ENCODE measurements around the gene RBBP7.

RBBP7 gene

DNA sequence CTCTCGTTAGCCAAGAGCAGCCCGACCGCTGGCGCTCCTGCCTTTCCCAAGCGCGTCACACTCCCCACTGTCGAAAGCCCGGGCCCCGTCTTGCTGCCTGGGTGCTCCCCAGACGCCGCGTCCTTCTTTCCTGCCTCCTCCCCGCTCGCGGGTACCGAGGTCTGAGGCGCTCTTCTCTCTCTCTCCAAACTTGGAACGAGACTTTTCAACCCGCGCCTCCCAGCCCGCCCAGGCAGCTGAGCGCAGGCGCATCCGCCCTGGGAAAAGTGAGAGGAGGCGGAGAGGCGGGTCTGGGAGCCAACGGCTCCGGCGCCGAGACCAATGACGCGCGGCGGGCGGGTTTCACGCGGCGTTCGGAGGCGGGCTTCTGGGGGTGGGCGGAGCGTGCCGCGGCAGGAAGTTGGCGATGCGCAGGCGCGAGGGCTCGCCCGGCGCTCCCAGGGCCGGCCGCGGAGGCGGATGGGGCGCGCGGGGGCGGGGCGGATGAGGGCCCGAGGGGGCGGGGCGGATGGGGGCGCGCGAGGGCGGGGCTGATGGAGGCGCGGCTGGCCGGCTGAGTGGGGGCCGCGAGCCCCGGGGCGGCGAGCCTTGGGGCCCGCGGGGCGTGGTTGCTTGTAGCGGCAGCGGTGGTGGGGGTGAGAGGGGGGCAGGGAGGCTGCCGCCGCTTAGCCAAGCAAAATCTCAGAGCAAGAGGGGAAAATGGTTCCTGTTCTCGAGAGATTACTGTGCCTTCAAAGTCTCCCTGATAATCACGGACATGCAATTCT lies at the start of gene RBBP7:
RBBP7 (minus strand) TSS at position 268 of the 767 bp plus-strand sequence. CDS start 309 bp downstream, outside the sequence.
- DNase-seq (ENCODE audit: low spot score in 2 of 2) (peak; percentile 83 to 90), ATAC-seq (replicated peaks; ENCODE audit: extremely low read depth, poor library complexity, severe bottlenecking) (peak; percentile 68)
- H3K9me3 Mint-ChIP-seq: no peaks in the 10 kb centered on the region
- H3K4me3 Mint-ChIP-seq: peak within 1 kb of the TSS; percentile 99
- peaks cover 15% of the 10 kb centered on the region for H3K4me1 Mint-ChIP-seq
- H3K27me3 Mint-ChIP-seq: no peaks in the 10 kb centered on the region
- peak within 1 kb of the TSS; percentile 99 for H3K27ac Mint-ChIP-seq (ENCODE audit: low read depth)
- H3K36me3 Mint-ChIP-seq (ENCODE audit: insufficient read depth): peaks cover 8% of the 10 kb centered on the region

DNA sequence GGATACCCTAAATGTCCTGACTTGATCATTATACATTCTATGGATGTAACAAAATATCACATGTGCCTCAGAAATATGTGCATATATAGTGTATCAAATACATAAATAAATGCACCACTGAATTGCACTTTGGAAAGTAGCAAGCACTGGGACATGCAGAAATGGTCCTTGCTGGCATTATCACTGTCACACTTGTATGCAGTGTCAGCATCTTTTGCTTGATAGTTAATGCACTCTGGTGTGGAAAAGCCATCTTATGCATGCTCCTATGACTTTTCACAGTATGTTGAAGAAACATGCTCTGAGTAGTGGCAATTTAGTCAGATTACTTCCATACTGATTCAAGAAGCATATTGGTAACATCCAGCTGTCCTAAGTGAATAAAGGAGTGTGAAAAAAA lies 48.8 kb upstream of the RBBP7 start:
- Mint-ChIP-seq H3K27me3 (no peaks in the 10 kb centered on the region), H3K4me3 (no peak overlapping the region), H3K36me3 (ENCODE audit: insufficient read depth) (no peaks in the 10 kb centered on the region), H3K27ac (ENCODE audit: low read depth) (no peak overlapping the region), H3K4me1 (no peaks in the 10 kb centered on the region), H3K9me3 (no peaks in the 10 kb centered on the region)
- DNase-seq (ENCODE audit: low spot score in 2 of 2) (no peak), ATAC-seq (replicated peaks; ENCODE audit: extremely low read depth, poor library complexity, severe bottlenecking) (no peak)

GRCh38 chrX:16917120-16917519 lies 47.0 kb upstream of the RBBP7 start:
- H3K27ac Mint-ChIP-seq (ENCODE audit: low read depth): no peak overlapping the region
- no peaks in the 10 kb centered on the region for H3K9me3 Mint-ChIP-seq
- no peak overlapping the region for H3K4me3 Mint-ChIP-seq
- no peaks in the 10 kb centered on the region for H3K36me3 Mint-ChIP-seq (ENCODE audit: insufficient read depth)
- no peaks in the 10 kb centered on the region for H3K4me1 Mint-ChIP-seq
- ATAC-seq (replicated peaks; ENCODE audit: extremely low read depth, poor library complexity, severe bottlenecking) (no peak), DNase-seq (ENCODE audit: low spot score in 2 of 2) (no peak)
- no peaks in the 10 kb centered on the region for H3K27me3 Mint-ChIP-seq

DNA sequence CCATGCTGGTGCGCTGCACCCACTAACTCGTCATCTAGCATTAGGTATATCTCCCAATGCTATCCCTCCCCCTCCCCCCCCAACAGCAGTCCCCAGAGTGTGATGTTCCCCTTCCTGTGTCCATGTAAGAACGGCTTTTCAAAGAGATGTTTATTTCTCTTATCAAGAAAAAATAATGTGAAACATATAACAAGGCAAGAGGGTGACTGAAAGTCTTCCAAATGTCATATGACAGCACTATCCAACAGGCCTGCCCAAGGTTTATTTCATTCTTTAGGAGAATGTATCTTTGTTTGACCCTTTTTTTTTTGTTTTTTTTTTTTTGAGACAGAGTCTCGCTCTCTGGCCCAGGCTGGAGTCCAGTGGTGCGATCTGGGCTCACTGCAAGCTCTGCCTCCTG lies 46.4 kb upstream of the RBBP7 start:
- ATAC-seq (replicated peaks; ENCODE audit: extremely low read depth, poor library complexity, severe bottlenecking) (no peak), DNase-seq (ENCODE audit: low spot score in 2 of 2) (no peak)
- no peaks in the 10 kb centered on the region for H3K27me3 Mint-ChIP-seq
- H3K9me3 Mint-ChIP-seq: no peaks in the 10 kb centered on the region
- no peaks in the 10 kb centered on the region for H3K4me1 Mint-ChIP-seq
- H3K4me3 Mint-ChIP-seq: no peak overlapping the region
- no peak overlapping the region for H3K27ac Mint-ChIP-seq (ENCODE audit: low read depth)
- no peaks in the 10 kb centered on the region for H3K36me3 Mint-ChIP-seq (ENCODE audit: insufficient read depth)

DNA sequence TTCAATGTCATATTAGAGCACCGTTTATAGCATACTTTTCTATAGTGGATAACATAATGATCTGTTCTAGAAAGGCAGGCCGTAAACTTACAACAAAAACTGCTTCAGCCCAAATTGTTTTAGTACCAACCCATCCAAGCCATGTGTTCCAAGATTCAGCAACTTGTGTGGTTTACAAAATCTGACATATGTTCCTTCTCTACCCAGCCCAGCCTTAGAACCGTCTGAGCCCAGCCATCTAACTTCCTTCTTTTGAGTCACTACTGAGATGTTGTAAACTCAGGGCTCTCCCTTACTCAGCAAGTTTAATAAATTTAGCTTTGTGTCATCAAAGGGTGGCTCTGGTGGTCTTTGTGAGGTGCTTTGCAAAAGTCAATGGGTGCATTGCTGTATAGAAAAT lies 43.9 kb upstream of the RBBP7 start:
- H3K27ac Mint-ChIP-seq (ENCODE audit: low read depth): no peak overlapping the region
- H3K4me3 Mint-ChIP-seq: no peak overlapping the region
- no peaks in the 10 kb centered on the region for H3K27me3 Mint-ChIP-seq
- ATAC-seq (replicated peaks; ENCODE audit: extremely low read depth, poor library complexity, severe bottlenecking) (no peak), DNase-seq (ENCODE audit: low spot score in 2 of 2) (no peak)
- no peaks in the 10 kb centered on the region for H3K4me1 Mint-ChIP-seq
- no peaks in the 10 kb centered on the region for H3K36me3 Mint-ChIP-seq (ENCODE audit: insufficient read depth)
- H3K9me3 Mint-ChIP-seq: no peaks in the 10 kb centered on the region

DNA sequence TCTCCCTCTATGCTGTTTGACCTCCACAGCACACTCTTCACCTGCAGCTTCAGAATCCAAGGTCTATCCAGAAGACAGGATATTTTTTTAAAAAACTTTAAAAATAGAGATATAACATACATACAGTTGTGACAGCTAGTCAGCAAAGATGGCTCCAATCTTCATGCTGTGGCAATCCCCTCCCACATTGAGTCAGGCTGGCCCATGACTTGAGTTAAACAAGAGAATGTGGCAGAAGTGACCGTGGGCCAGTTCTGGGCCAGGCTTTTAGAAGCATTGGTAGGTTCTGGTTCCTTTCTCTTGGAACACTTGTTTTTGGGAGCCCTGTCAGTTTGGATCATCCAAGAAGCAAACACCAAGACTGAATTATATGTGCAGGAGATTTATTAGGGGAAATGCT lies 40.2 kb upstream of the RBBP7 start:
- H3K27me3 Mint-ChIP-seq: peaks cover 2% of the 10 kb centered on the region
- no peak overlapping the region for H3K4me3 Mint-ChIP-seq
- DNase-seq (ENCODE audit: low spot score in 2 of 2) (no peak), ATAC-seq (replicated peaks; ENCODE audit: extremely low read depth, poor library complexity, severe bottlenecking) (no peak)
- no peaks in the 10 kb centered on the region for H3K36me3 Mint-ChIP-seq (ENCODE audit: insufficient read depth)
- no peaks in the 10 kb centered on the region for H3K9me3 Mint-ChIP-seq
- H3K27ac Mint-ChIP-seq (ENCODE audit: low read depth): no peak overlapping the region
- no peaks in the 10 kb centered on the region for H3K4me1 Mint-ChIP-seq

DNA sequence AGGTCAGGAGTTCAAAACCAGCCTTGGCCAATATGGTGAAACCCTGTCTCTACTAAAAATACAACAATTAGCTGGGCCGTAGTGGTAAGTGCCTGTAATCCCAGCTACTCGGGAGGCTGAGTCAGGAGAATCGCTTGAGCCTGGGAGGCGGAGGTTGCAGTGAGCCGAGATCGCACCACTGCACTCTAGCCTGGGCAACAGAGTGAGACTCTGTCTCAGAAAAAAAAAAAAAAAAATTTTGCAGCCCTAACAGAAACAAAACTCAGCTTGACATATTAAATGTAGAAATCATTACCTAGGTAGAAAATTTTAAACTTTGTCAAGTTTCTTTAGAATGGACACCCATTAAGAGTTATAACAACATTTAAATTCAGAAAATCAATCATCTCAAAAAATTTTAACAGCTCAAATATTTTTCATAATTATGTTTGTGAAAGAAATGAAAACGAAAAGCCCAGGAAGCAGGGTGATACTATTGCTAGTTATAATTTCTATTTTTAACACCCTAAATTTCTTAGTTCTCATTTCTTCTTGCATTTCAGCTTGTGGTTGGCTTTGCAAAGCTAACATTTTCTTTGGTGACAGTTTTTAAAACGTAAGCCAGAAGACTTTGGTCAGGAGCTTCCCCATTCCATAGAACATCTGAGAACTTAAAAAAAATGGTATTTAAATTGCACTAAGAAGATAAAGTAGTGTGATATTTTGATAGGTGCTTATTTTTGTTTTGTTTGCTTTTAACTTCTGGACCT lies 33.3 kb upstream of the RBBP7 start:
- Mint-ChIP-seq H3K4me3 (no peak overlapping the region), H3K27me3 (peaks cover 42% of the 10 kb centered on the region), H3K4me1 (no peaks in the 10 kb centered on the region), H3K9me3 (no peaks in the 10 kb centered on the region), H3K36me3 (ENCODE audit: insufficient read depth) (peaks cover 2% of the 10 kb centered on the region), H3K27ac (ENCODE audit: low read depth) (no peak overlapping the region)
- DNase-seq (ENCODE audit: low spot score in 2 of 2) (no peak), ATAC-seq (replicated peaks; ENCODE audit: extremely low read depth, poor library complexity, severe bottlenecking) (no peak)

DNA sequence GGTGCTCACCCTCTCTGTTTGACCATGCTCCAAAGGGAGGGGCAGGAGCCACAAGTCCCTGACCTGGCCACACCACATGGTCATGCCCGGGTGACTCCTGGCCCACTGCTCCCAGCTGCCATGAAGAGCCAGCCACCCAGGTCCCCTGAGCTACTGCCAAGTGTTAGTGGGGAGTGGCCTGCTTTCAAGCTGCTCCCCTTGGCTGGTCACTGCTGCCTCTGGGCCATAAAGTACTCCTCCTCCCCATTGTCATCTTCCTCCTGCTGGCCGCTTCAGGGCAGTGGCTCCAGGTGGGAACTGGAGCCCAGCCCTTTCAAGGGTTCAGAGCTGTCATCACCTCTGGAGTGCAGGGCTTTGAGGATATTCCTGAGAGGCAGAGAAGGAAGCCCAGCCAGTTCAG lies 27.3 kb upstream of the RBBP7 start:
- H3K27ac Mint-ChIP-seq (ENCODE audit: low read depth): no peak overlapping the region
- ATAC-seq (replicated peaks; ENCODE audit: extremely low read depth, poor library complexity, severe bottlenecking): no peak
- H3K36me3 Mint-ChIP-seq (ENCODE audit: insufficient read depth): no peaks in the 10 kb centered on the region

DNA sequence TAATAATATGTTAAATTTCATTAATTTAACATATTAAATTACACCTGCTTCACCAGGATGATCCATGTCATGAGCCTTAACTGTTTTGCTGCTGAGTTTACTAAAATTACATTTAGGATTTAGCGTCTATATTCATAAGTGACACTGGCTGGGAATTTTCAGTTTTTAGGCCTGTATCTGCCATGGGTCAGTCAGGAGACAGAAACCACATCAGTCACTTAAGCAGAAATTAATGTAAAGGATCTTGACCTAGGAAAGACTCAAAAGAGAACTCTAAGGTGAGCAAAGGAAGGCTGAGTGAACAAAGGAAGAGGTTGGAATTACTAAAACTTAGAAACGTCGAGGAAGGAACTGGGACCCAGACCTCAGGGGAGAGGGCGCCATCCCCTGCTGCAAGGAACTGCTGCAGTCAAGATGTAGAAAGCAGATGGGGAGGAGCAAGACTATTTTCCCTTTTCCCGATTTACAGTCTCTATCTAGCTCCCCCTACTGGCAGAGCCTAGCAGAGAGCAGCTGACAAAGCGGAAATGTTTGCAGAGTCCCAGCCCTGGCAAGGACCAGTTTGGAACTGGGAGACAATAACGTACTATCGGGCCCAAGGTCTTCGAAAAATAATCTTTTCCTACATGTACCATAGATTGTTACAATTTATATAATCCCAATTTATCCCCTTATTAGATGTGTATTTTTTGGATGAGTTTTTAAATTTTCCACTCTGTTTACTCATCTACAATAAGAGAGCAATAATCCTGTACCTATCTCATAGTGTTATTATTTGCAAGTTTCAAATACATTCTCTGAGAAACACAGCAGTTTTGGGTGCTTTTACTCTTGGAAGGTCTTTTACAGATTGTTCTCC lies 22.6 kb upstream of the RBBP7 start:
- Mint-ChIP-seq H3K9me3 (no peaks in the 10 kb centered on the region), H3K27me3 (peaks cover 10% of the 10 kb centered on the region), H3K4me3 (no peak overlapping the region), H3K27ac (ENCODE audit: low read depth) (no peak overlapping the region), H3K36me3 (ENCODE audit: insufficient read depth) (peaks cover 3% of the 10 kb centered on the region), H3K4me1 (peaks cover 12% of the 10 kb centered on the region)
- peak; percentile 12 for ATAC-seq (replicated peaks; ENCODE audit: extremely low read depth, poor library complexity, severe bottlenecking)
- DNase-seq (ENCODE audit: low spot score in 2 of 2): peak in 1 of 2 donors; percentile 16

More for the DNA sequence above, 27.3 kb upstream of the RBBP7 start:
- no peaks in the 10 kb centered on the region for H3K9me3 Mint-ChIP-seq
- peaks cover 26% of the 10 kb centered on the region for H3K27me3 Mint-ChIP-seq
- peaks cover 3% of the 10 kb centered on the region for H3K4me1 Mint-ChIP-seq
- DNase-seq (ENCODE audit: low spot score in 2 of 2): no peak
- H3K4me3 Mint-ChIP-seq: no peak overlapping the region

DNA sequence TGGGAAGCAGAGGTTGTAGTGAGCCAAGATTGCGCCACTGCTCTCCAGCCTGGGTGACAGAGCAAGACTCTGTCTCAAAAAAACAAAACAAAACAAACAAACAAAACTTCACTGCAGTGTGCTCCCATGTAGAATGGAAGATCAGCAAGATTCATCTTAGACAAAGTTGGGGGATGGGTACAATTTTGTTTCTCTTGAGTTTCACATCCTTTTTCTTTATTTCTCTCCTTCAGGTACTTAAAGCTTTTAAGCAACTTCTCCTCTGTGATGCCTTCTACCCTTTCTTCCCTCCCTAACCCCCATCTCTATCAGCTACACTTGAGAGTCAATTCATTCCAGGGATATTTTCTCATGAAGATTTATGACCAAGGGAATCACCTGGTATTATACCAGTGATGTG lies 15.5 kb upstream of the RBBP7 start:
- DNase-seq (ENCODE audit: low spot score in 2 of 2): no peak
- Mint-ChIP-seq H3K4me1 (peaks cover 7% of the 10 kb centered on the region), H3K27me3 (no peaks in the 10 kb centered on the region), H3K36me3 (ENCODE audit: insufficient read depth) (peaks cover 3% of the 10 kb centered on the region), H3K9me3 (no peaks in the 10 kb centered on the region), H3K27ac (ENCODE audit: low read depth) (no peak overlapping the region), H3K4me3 (no peak overlapping the region)
- ATAC-seq (replicated peaks; ENCODE audit: extremely low read depth, poor library complexity, severe bottlenecking): no peak

DNA sequence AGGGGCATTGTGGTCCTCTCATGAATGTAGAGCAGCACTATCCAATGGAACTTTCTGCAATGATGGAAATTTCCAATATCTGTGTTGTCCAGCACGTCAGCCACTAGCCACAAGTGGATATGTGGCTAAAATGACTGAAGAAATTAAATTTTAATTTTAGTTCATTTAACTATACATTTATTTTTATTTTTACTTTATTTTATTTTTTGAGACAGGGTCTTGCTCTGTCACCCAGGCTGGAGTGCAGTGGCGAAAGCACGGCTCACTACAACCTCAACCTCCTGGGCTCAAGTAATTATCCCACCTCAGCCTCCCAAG lies 13.3 kb upstream of the RBBP7 start:
- no peaks in the 10 kb centered on the region for H3K36me3 Mint-ChIP-seq (ENCODE audit: insufficient read depth)
- H3K27ac Mint-ChIP-seq (ENCODE audit: low read depth): no peak overlapping the region
- DNase-seq (ENCODE audit: low spot score in 2 of 2) (no peak), ATAC-seq (replicated peaks; ENCODE audit: extremely low read depth, poor library complexity, severe bottlenecking) (no peak)
- H3K27me3 Mint-ChIP-seq: no peaks in the 10 kb centered on the region
- peak overlapping the region; percentile 75 for H3K4me3 Mint-ChIP-seq
- no peaks in the 10 kb centered on the region for H3K4me1 Mint-ChIP-seq
- H3K9me3 Mint-ChIP-seq: no peaks in the 10 kb centered on the region

GRCh38 chrX:16882702-16883486 lies 12.7 kb upstream of the RBBP7 start:
- ATAC-seq (replicated peaks; ENCODE audit: extremely low read depth, poor library complexity, severe bottlenecking): peak; percentile 80
- Mint-ChIP-seq H3K27me3 (no peaks in the 10 kb centered on the region), H3K4me1 (no peaks in the 10 kb centered on the region), H3K27ac (ENCODE audit: low read depth) (peak overlapping the region; percentile 29), H3K4me3 (peak overlapping the region; percentile 75), H3K9me3 (no peaks in the 10 kb centered on the region), H3K36me3 (ENCODE audit: insufficient read depth) (no peaks in the 10 kb centered on the region)
- DNase-seq (ENCODE audit: low spot score in 2 of 2): peak; percentile 37 to 47
